ENCODE results near the gene SLC17A4.

GRCh38 chr6:25764611-25765010 lies 10.1 kb downstream of the SLC17A4 start:
- TF ChIP-seq, protein P1, sequence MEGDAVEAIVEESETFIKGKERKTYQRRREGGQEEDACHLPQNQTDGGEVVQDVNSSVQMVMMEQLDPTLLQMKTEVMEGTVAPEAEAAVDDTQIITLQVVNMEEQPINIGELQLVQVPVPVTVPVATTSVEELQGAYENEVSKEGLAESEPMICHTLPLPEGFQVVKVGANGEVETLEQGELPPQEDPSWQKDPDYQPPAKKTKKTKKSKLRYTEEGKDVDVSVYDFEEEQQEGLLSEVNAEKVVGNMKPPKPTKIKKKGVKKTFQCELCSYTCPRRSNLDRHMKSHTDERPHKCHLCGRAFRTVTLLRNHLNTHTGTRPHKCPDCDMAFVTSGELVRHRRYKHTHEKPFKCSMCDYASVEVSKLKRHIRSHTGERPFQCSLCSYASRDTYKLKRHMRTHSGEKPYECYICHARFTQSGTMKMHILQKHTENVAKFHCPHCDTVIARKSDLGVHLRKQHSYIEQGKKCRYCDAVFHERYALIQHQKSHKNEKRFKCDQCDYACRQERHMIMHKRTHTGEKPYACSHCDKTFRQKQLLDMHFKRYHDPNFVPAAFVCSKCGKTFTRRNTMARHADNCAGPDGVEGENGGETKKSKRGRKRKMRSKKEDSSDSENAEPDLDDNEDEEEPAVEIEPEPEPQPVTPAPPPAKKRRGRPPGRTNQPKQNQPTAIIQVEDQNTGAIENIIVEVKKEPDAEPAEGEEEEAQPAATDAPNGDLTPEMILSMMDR (IDR thresholded peaks at IDR 0.05; ENCODE audit: poor library complexity) = no peak
- TF ChIP-seq EZH2 (IDR thresholded peaks at IDR 0.05; ENCODE audit: borderline replicate concordance) = no peak
- TF ChIP-seq EZH2phosphoT487 (IDR thresholded peaks at IDR 0.05; ENCODE audit: low read depth, severe bottlenecking, unreplicated experiment) = no peak

Measured in hepatocyte (in vitro differentiated cells).